PC-3 (cell line): ENCODE data around the gene CPA3.

Source experiments
- EZH2 ChIP-seq: fragments of 300-600 bp; sonication (generic); IDR thresholded peaks from one replicate; pipeline ENCODE4 v1.6.1; 2017; ENCODE audit warnings: antibody characterized with exemption, mild to moderate bottlenecking, low read length; ENCODE audit not compliant: unreplicated experiment
- TF ChIP-seq, protein P1 (sequence below): fragments of 300-600 bp; sonication (generic); conservative IDR thresholded peaks from 2 replicates; pipeline ENCODE4 v1.5.1; 2017; ENCODE audit warnings: antibody characterized with exemption, low read depth, mild to moderate bottlenecking, low read length

DNA sequence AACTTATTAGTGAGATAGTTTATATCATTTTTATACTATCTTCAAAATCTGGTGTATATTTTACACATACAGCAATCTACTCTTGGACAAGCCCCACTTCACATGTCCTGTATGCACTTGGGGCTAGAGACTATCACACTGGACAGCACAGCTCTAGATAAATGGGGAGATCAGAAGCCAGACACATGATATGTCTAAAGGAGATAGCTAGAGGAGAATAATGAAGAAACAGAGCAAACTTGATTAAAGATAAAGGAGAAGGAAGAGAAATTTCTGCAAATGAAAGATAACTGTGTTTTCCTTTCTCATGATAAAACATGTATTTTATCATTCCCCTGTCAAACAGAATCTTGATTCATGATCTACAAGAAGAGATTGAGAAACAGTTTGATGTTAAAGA is 13.0 kb downstream of the CPA3 start:
- TF ChIP-seq, protein P1, sequence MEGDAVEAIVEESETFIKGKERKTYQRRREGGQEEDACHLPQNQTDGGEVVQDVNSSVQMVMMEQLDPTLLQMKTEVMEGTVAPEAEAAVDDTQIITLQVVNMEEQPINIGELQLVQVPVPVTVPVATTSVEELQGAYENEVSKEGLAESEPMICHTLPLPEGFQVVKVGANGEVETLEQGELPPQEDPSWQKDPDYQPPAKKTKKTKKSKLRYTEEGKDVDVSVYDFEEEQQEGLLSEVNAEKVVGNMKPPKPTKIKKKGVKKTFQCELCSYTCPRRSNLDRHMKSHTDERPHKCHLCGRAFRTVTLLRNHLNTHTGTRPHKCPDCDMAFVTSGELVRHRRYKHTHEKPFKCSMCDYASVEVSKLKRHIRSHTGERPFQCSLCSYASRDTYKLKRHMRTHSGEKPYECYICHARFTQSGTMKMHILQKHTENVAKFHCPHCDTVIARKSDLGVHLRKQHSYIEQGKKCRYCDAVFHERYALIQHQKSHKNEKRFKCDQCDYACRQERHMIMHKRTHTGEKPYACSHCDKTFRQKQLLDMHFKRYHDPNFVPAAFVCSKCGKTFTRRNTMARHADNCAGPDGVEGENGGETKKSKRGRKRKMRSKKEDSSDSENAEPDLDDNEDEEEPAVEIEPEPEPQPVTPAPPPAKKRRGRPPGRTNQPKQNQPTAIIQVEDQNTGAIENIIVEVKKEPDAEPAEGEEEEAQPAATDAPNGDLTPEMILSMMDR = no peak
- TF ChIP-seq EZH2 = no peak
